H9 (cell line): ENCODE results near the gene LPGAT1. TPM values are rescaled to one million over a fixed set of nuclear protein-coding genes. Genes with fewer than 3 reads are reported as not detected.

Experiments used
- DNase-seq: peaks from one replicate; pipeline ENCODE4 v3.0.0-alpha.2; 2017
- H2AFZ ChIP-seq: one replicate; pipeline ENCODE4 v1.6.1; 2013; ENCODE audit warnings: mild to moderate bottlenecking, low read length, control low read depth, moderate library complexity
- H2AK5ac ChIP-seq: 2 replicates; pipeline ENCODE4 v1.6.1; 2013; ENCODE audit warnings: low read length, control low read depth, mixed read lengths; ENCODE audit not compliant: insufficient read length
- H2BK120ac ChIP-seq: one replicate; pipeline ENCODE4 v1.6.1; 2013; ENCODE audit warnings: low read depth, mild to moderate bottlenecking, low read length, control low read depth, inconsistent platforms; ENCODE audit not compliant: poor library complexity, severe bottlenecking
- H2BK12ac ChIP-seq: 2 replicates; pipeline ENCODE4 v1.6.1; 2013; ENCODE audit warnings: low read length, control low read depth, mixed read lengths, low read depth; ENCODE audit not compliant: insufficient read length
- H2BK15ac ChIP-seq: 2 replicates; pipeline ENCODE4 v1.6.1; 2013; ENCODE audit warnings: low read depth, low read length, control low read depth
- H2BK20ac ChIP-seq: one replicate; pipeline ENCODE4 v1.6.1; 2013; ENCODE audit warnings: low read depth, mild to moderate bottlenecking, low read length, control low read depth, inconsistent platforms; ENCODE audit not compliant: poor library complexity, severe bottlenecking
- H2BK5ac ChIP-seq: 2 replicates; pipeline ENCODE4 v1.6.1; 2013; ENCODE audit warnings: low read length, control low read depth, mixed read lengths; ENCODE audit not compliant: insufficient read length
- H3K14ac ChIP-seq: 2 replicates; pipeline ENCODE4 v1.6.1; 2013; ENCODE audit warnings: low read length, control low read depth; ENCODE audit not compliant: insufficient read depth
- H3K18ac ChIP-seq: 2 replicates; pipeline ENCODE4 v1.6.1; 2013; ENCODE audit warnings: low read depth, mild to moderate bottlenecking, mixed read lengths, low read length, control low read depth; ENCODE audit not compliant: insufficient read length
- H3K23ac ChIP-seq: 2 replicates; pipeline ENCODE4 v1.6.1; 2013; ENCODE audit warnings: low read length, control low read depth, mixed read lengths, low read depth; ENCODE audit not compliant: insufficient read length
- H3K23me2 ChIP-seq: 2 replicates; pipeline ENCODE4 v1.6.1; 2013; ENCODE audit warnings: low read depth, mild to moderate bottlenecking, mixed read lengths, low read length, control low read depth; ENCODE audit not compliant: insufficient read length, poor library complexity, severe bottlenecking
- H3K27ac ChIP-seq: 2 replicates; pipeline ENCODE4 v1.5.1; 2013; ENCODE audit warnings: low read length, control low read depth, mixed read lengths, low read depth; ENCODE audit not compliant: insufficient read length
- H3K27me3 ChIP-seq: 2 replicates; pipeline ENCODE4 v1.6.1; 2013; ENCODE audit warnings: low read length, control low read depth, inconsistent platforms; ENCODE audit not compliant: insufficient read depth
- H3K4ac ChIP-seq: 2 replicates; pipeline ENCODE4 v1.6.1; 2013; ENCODE audit warnings: low read depth, mild to moderate bottlenecking, control low read depth, inconsistent platforms, low read length, moderate library complexity
- H3K4me1 ChIP-seq: 2 replicates; pipeline ENCODE4 v1.6.1; 2013; ENCODE audit warnings: low read length, control low read depth, inconsistent platforms; ENCODE audit not compliant: insufficient read depth
- H3K4me2 ChIP-seq: 2 replicates; pipeline ENCODE4 v1.6.1; 2013; ENCODE audit warnings: low read length, control low read depth, mixed read lengths; ENCODE audit not compliant: insufficient read length, insufficient read depth
- H3K56ac ChIP-seq: 2 replicates; pipeline ENCODE4 v1.6.1; 2013; ENCODE audit warnings: low read depth, mild to moderate bottlenecking, mixed read lengths, low read length, control low read depth; ENCODE audit not compliant: insufficient read length
- H3K79me1 ChIP-seq: 2 replicates; pipeline ENCODE4 v1.6.1; 2013; ENCODE audit warnings: low read depth, mild to moderate bottlenecking, moderate library complexity, low read length, control low read depth, inconsistent platforms; ENCODE audit not compliant: insufficient read depth, poor library complexity, severe bottlenecking
- H3K79me2 ChIP-seq: 2 replicates; pipeline ENCODE4 v1.6.1; 2013; ENCODE audit warnings: low read length, control low read depth, inconsistent platforms; ENCODE audit not compliant: insufficient read depth
- H3K9ac ChIP-seq: 2 replicates; pipeline ENCODE4 v1.6.1; 2013; ENCODE audit warnings: low read length, control low read depth, mixed read lengths; ENCODE audit not compliant: insufficient read length; ENCODE audit errors: extremely low read depth
- H3K9me3 ChIP-seq: one replicate; pipeline ENCODE4 v1.6.1; 2013; ENCODE audit warnings: low read depth, low read length, inconsistent platforms; ENCODE audit not compliant: control insufficient read depth
- H3T11ph ChIP-seq: one replicate; pipeline ENCODE4 v1.6.1; 2013; ENCODE audit warnings: mild to moderate bottlenecking, low read length, control low read depth, inconsistent platforms
- H4K20me1 ChIP-seq: one replicate; pipeline ENCODE4 v1.6.1; 2013; ENCODE audit not compliant: control insufficient read depth, insufficient read length, insufficient read depth
- H4K5ac ChIP-seq: 2 replicates; pipeline ENCODE4 v1.6.1; 2013; ENCODE audit warnings: low read depth, mild to moderate bottlenecking, mixed read lengths, low read length, control low read depth; ENCODE audit not compliant: insufficient read length
- H4K8ac ChIP-seq: replicated peaks from 2 replicates; pipeline ENCODE4 v1.6.1; 2013; ENCODE audit warnings: low read length, control low read depth, mixed read lengths, low read depth; ENCODE audit not compliant: insufficient read length
- H4K91ac ChIP-seq: 2 replicates; pipeline ENCODE4 v1.6.1; 2013; ENCODE audit warnings: low read depth, mild to moderate bottlenecking, moderate library complexity, mixed read lengths, low read length, control low read depth; ENCODE audit not compliant: insufficient read length
- H3K27ac Mint-ChIP-seq, 3 experiments: 2 replicates in 2 of 3; 3 replicates in 1 of 3; pipeline ENCODE4 v1.8.0; 2020 to 2021; ENCODE audit warnings: mixed read lengths in 3 of 3, mild to moderate bottlenecking in 1 of 3, moderate library complexity in 1 of 3
- H3K27me3 Mint-ChIP-seq: 2 replicates; pipeline ENCODE4 v1.8.0; 2021; ENCODE audit warnings: low read depth, mild to moderate bottlenecking, moderate library complexity, mixed read lengths
- H3K36me3 Mint-ChIP-seq, 3 experiments: 2 replicates in 2 of 3; 3 replicates in 1 of 3; pipeline ENCODE4 v1.8.0; 2020 to 2021; ENCODE audit warnings: low read depth in 3 of 3, mixed read lengths in 3 of 3; ENCODE audit not compliant: insufficient read depth in 1 of 3
- H3K4me1 Mint-ChIP-seq, 2 experiments: 2 replicates each; pipeline ENCODE4 v1.8.0; 2020; ENCODE audit warnings: mixed read lengths in 2 of 2
- H3K4me3 Mint-ChIP-seq, 2 experiments: 2 replicates in 1 of 2; 3 replicates in 1 of 2; pipeline ENCODE4 v1.8.0; 2020 to 2021; ENCODE audit warnings: mild to moderate bottlenecking in 2 of 2, mixed read lengths in 2 of 2, moderate library complexity in 1 of 2
- H3K9me3 Mint-ChIP-seq, 2 experiments: 2 replicates in 1 of 2; 3 replicates in 1 of 2; pipeline ENCODE4 v1.8.0; 2020; ENCODE audit warnings: mild to moderate bottlenecking in 2 of 2, mixed read lengths in 2 of 2, moderate library complexity in 1 of 2
- CTCF ChIP-seq: fragments of 200-600 bp; sonication (generic); conservative IDR thresholded peaks from 3 replicates; pipeline ENCODE4 v1.8.0; 2021; ENCODE audit warnings: antibody characterized with exemption, mild to moderate bottlenecking
- WGBS: extraction: QIAGEN DNeasy Blood & Tissue Kit; methylation state at CpG from one replicate; pipeline ENCODE4 v1.1.7; 2013; ENCODE audit warnings: missing lambda C conversion rate, low lambda C conversion rate, mixed read lengths; ENCODE audit not compliant: insufficient read length; ENCODE audit errors: extremely low coverage; 5-methylcytosine and 5-hydroxymethylcytosine counted together
- total RNA-seq: library from RNA; stranded (reverse); gene quantifications from 2 replicates; pipeline ENCODE4 v1.2.1, GENCODE V29; 2021

The LPGAT1 gene
- total RNA-seq, 1 experiment from 2014 or later: 12.2 TPM

- Histone ChIP-seq H3K4ac (no peak overlapping the region), H3K18ac (no peak overlapping the region), H3K79me2 (no peaks in the 10 kb centered on the region), H2BK12ac (no peak overlapping the region), H2BK20ac (no peak overlapping the region), H3K4me2 (no peak overlapping the region), H3K9me3 (no peaks in the 10 kb centered on the region), H2AK5ac (no peak overlapping the region), H4K20me1 (no peaks in the 10 kb centered on the region), H2BK5ac (no peak overlapping the region), H3T11ph (no peak overlapping the region), H2BK120ac (no peak overlapping the region), H3K79me1 (no peaks in the 10 kb centered on the region), H3K14ac (no peak overlapping the region), H3K4me1 (no peaks in the 10 kb centered on the region; the same call in 1 of the 2 replicates), H3K56ac (no peak overlapping the region), H3K23ac (no peak overlapping the region), H4K5ac (no peak overlapping the region), H2BK15ac (no peak overlapping the region), H4K8ac (no peak overlapping the region), H3K27ac (no peak overlapping the region), H4K91ac (no peak overlapping the region), H3K9ac (no peak overlapping the region), H3K27me3 (no peaks in the 10 kb centered on the region), H2AFZ (no peak overlapping the region), H3K23me2 (no peaks in the 10 kb centered on the region)
- peaks cover 3 to 6% of the 10 kb centered on the region in 2 experiments for H3K4me1 Mint-ChIP-seq
- no peaks in the 10 kb centered on the region for H3K36me3 Mint-ChIP-seq
- no CpG with 5 or more reads among the region's 6 CpGs for WGBS
- no peak for DNase-seq
- H3K27ac Mint-ChIP-seq: no peak overlapping the region
- H3K9me3 Mint-ChIP-seq: no peaks in the 10 kb centered on the region
- no peak for TF ChIP-seq CTCF
- no peak overlapping the region for H3K4me3 Mint-ChIP-seq
- peaks cover 11% of the 10 kb centered on the region for H3K27me3 Mint-ChIP-seq
Observed at GRCh38 chr1:211708006-211708405, 122.6 kb downstream of the LPGAT1 start.
